ENCODE data around the gene RTP3. TPM values are rescaled to one million over a fixed set of nuclear protein-coding genes. Genes with fewer than 3 reads are reported as not detected.

The RTP3 gene
- polyA plus RNA-seq, 1 of the 3 experiments (the other 2 are of a cell fraction) = not detected

- CTCF ChIA-PET = interaction anchor here (0.7 to 2.6 kb wide), 14 partner anchors 10 to 257 kb away, joined by 3 to 14 read pairs (median 6); partner anchors contain the start of genes CCR5AS and CCRL2
- TF ChIP-seq MEF2A (IDR thresholded peaks at IDR 0.05; ENCODE audit: borderline replicate concordance, low read depth) = no peak
- peak; percentile 65 for TF ChIP-seq CTCF (IDR thresholded peaks at IDR 0.05)
- TF ChIP-seq JUND (IDR thresholded peaks at IDR 0.05) = no peak
- no peak for TF ChIP-seq FOSL2 (IDR thresholded peaks at IDR 0.05; ENCODE audit: borderline replicate concordance, low read depth)
- TF ChIP-seq, protein P1, sequence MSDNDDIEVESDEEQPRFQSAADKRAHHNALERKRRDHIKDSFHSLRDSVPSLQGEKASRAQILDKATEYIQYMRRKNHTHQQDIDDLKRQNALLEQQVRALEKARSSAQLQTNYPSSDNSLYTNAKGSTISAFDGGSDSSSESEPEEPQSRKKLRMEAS (IDR thresholded peaks at IDR 0.05; ENCODE audit: low read depth) = no peak
- TF ChIP-seq, protein P2, sequence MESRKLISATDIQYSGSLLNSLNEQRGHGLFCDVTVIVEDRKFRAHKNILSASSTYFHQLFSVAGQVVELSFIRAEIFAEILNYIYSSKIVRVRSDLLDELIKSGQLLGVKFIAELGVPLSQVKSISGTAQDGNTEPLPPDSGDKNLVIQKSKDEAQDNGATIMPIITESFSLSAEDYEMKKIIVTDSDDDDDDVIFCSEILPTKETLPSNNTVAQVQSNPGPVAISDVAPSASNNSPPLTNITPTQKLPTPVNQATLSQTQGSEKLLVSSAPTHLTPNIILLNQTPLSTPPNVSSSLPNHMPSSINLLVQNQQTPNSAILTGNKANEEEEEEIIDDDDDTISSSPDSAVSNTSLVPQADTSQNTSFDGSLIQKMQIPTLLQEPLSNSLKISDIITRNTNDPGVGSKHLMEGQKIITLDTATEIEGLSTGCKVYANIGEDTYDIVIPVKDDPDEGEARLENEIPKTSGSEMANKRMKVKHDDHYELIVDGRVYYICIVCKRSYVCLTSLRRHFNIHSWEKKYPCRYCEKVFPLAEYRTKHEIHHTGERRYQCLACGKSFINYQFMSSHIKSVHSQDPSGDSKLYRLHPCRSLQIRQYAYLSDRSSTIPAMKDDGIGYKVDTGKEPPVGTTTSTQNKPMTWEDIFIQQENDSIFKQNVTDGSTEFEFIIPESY (IDR thresholded peaks at IDR 0.05; ENCODE audit: borderline replicate concordance, low read depth) = no peak
- TF ChIP-seq EP300 (IDR thresholded peaks at IDR 0.05; ENCODE audit: borderline replicate concordance in 1 of 2, low read depth in 1 of 2, low read length in 1 of 2) = no peak
- no peak overlapping the region for H2AFZ ChIP-seq (ENCODE audit: low read depth)
- POLR2A ChIA-PET = no interaction called here
- DNase-seq = peak; percentile 58
- no peak overlapping the region for H3K9ac ChIP-seq
- no peaks in the 10 kb centered on the region for H4K20me1 ChIP-seq (ENCODE audit: insufficient read depth)
- H3K4me3 ChIP-seq (ENCODE audit: low read depth in 2 of 2, low read length in 1 of 2) = no peak overlapping the region
- no peaks in the 10 kb centered on the region for H3K79me2 ChIP-seq (ENCODE audit: insufficient read depth)
- no peaks in the 10 kb centered on the region for H3K4me1 ChIP-seq (ENCODE audit: control insufficient read depth in 1 of 2, insufficient read depth in 2 of 2, low read depth in 1 of 2, low read length in 1 of 2)
- no peaks in the 10 kb centered on the region for H3K36me3 ChIP-seq (replicated peaks in 1 of 2; ENCODE audit: control insufficient read depth in 1 of 2, insufficient read depth in 2 of 2, low read length in 1 of 2)
- 23% methylated on average over 10 of the region's 14 CpGs for WGBS (ENCODE audit: low lambda C conversion rate)
- H3K9me2 ChIP-seq = no peaks in the 10 kb centered on the region
- H3K4me2 ChIP-seq = no peak overlapping the region
- no peaks in the 10 kb centered on the region for H3F3A ChIP-seq (replicated peaks; ENCODE audit: insufficient read depth)
- 0 out of 2 replicates have a peak, but pooled peaks cover 8% of the 10 kb centered on the region for H3K27me3 ChIP-seq (ENCODE audit: insufficient read depth)
- H3K27ac ChIP-seq (ENCODE audit: low read depth in 2 of 2, low read length in 1 of 2) = no peak overlapping the region
- H3K9me3 ChIP-seq = no peaks in the 10 kb centered on the region
Observed at GRCh38 chr3:46449755-46450552, 47.8 kb upstream of the RTP3 start.

DNA sequence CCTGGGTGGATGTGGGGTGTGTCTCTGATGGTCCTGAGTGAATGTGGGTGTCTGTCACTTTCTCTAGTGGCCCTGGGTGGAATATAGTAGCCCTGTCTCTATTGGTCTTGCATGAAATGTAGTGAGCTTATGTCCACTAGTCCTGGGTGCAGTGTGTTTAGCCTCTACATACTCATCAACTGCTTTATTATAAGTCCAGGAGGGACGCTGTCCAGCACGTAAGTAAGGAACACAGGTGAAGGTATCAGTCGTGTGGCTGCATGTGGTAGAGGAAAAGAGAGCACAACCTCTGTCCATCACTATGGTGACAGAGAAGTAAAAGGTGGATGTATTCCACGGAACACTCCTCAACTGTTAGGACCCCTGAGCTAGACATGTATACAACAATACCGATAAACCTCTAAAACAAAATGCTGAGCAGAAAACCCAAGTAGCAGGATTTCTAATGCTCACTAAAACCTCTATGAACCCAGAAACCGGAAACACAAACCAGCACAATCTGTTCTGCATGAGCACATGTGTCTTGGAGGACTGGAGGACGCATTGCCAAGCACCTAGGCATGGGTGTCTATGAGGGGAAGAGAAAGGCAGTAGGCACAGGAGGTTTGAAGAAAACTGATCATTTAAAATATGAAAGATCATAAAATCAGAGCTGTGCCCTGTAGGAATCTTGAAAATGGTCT is 44.1 kb upstream of the RTP3 start:
- Histone ChIP-seq H3K27ac (ENCODE audit: low read depth in 2 of 2, low read length in 1 of 2) (no peak overlapping the region), H3K4me2 (no peak overlapping the region), H3K36me3 (replicated peaks in 1 of 2; ENCODE audit: control insufficient read depth in 1 of 2, insufficient read depth in 2 of 2, low read length in 1 of 2) (no peaks in the 10 kb centered on the region), H2AFZ (ENCODE audit: low read depth) (no peak overlapping the region), H3K4me1 (ENCODE audit: control insufficient read depth in 1 of 2, insufficient read depth in 2 of 2, low read depth in 1 of 2, low read length in 1 of 2) (no peaks in the 10 kb centered on the region), H3K9me3 (no peaks in the 10 kb centered on the region), H3K27me3 (ENCODE audit: insufficient read depth) (0 out of 2 replicates have a peak, but pooled peaks cover 8% of the 10 kb centered on the region), H3F3A (replicated peaks; ENCODE audit: insufficient read depth) (no peaks in the 10 kb centered on the region), H3K9ac (no peak overlapping the region), H4K20me1 (ENCODE audit: insufficient read depth) (no peaks in the 10 kb centered on the region), H3K4me3 (ENCODE audit: low read depth in 2 of 2, low read length in 1 of 2) (no peak overlapping the region), H3K9me2 (no peaks in the 10 kb centered on the region), H3K79me2 (ENCODE audit: insufficient read depth) (no peaks in the 10 kb centered on the region)
- no peak for DNase-seq
- ChIA-PET CTCF (interaction anchor here (2.2 kb wide), 1 partner anchor 35 kb away, joined by 9 read pairs; no protein-coding TSS in a partner anchor), POLR2A (no interaction called here)
- WGBS (ENCODE audit: low lambda C conversion rate) = 34% methylated on average over 6 of the region's 7 CpGs
- no peak for TF ChIP-seq MEF2A (IDR thresholded peaks at IDR 0.05; ENCODE audit: borderline replicate concordance, low read depth)
- TF ChIP-seq, protein P3, sequence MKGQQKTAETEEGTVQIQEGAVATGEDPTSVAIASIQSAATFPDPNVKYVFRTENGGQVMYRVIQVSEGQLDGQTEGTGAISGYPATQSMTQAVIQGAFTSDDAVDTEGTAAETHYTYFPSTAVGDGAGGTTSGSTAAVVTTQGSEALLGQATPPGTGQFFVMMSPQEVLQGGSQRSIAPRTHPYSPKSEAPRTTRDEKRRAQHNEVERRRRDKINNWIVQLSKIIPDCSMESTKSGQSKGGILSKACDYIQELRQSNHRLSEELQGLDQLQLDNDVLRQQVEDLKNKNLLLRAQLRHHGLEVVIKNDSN (IDR thresholded peaks at IDR 0.05; ENCODE audit: borderline replicate concordance, low read depth) = no peak
